ENCODE measurements around the gene CREB3L2.

- TF ChIP-seq CTCF (IDR thresholded peaks at IDR 0.05; ENCODE audit: insufficient read depth, low read length) (no peak), SPI1 (IDR thresholded peaks at IDR 0.05; ENCODE audit: borderline replicate concordance, low read depth) (no peak), REST (IDR thresholded peaks at IDR 0.05; ENCODE audit: insufficient replicate concordance, low read depth) (no peak), POLR2AphosphoS5 (IDR thresholded peaks at IDR 0.05; ENCODE audit: low read depth) (no peak)
These were observed 25.2 kb downstream of the CREB3L2 start for GRCh38 chr7:137976696-137977095.

All from HL-60 (cell line).